Neural progenitor cell (in vitro differentiated cells): ENCODE results near the gene HMGN1.

Source experiments
- CTCF ChIP-seq: fragments of 200-600 bp; sonication (generic); IDR thresholded peaks from 2 replicates; pipeline ENCODE4 v1.5.1; 2017; ENCODE audit warnings: antibody characterized with exemption, mild to moderate bottlenecking
- EZH2 ChIP-seq: fragments of 200-600 bp; sonication (generic); IDR thresholded peaks from 2 replicates; pipeline ENCODE4 v1.6.1; 2017; ENCODE audit warnings: antibody characterized with exemption, mild to moderate bottlenecking, moderate library complexity

GRCh38 chr21:39387461-39388037 is 38.7 kb upstream of the HMGN1 start:
- TF ChIP-seq CTCF (no peak), EZH2 (no peak)
